Esophagus squamous epithelium (tissue), 4 donors: ENCODE data around the gene MIOS.

Experiments
- POLR2A ChIP-seq, 4 donors: fragments of 450-650 bp; IDR thresholded peaks; one replicate each; pipeline ENCODE4 v1.6.1; 2017; ENCODE audit warnings: antibody characterized with exemption in 4 of 4, mild to moderate bottlenecking in 4 of 4, moderate library complexity in 3 of 4
- TF ChIP-seq, protein P1 (sequence below), 6 experiments: fragments of 450-650 bp in 4 of 6; fragments of 200-600 bp in 2 of 6; sonication (generic) in 2 of 6; IDR thresholded peaks; one replicate each; pipeline ENCODE4 v1.5.1; 2016 to 2019; ENCODE audit warnings: antibody characterized with exemption in 6 of 6, mild to moderate bottlenecking in 4 of 6, moderate library complexity in 4 of 6

DNA sequence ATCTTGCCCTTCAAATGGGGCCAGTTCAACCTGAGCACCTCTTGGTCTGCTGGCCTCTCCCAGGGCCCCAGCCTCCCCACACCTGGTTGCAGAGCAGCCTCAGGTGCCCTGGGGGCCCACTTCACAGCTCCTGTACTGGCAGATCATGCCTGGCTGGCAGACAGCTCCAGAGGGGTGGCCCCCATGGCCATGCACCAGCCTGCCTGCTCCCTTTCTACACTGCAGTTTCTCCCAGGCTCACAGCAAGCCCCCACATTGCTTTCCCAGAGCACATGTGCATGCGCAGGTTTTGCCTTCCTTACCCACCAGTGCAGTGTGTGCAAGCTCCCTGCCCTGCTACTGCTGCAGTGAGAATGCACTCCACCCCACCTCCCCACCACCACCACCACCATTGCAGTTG lies 9.8 kb upstream of the MIOS start:
- TF ChIP-seq, protein P1, sequence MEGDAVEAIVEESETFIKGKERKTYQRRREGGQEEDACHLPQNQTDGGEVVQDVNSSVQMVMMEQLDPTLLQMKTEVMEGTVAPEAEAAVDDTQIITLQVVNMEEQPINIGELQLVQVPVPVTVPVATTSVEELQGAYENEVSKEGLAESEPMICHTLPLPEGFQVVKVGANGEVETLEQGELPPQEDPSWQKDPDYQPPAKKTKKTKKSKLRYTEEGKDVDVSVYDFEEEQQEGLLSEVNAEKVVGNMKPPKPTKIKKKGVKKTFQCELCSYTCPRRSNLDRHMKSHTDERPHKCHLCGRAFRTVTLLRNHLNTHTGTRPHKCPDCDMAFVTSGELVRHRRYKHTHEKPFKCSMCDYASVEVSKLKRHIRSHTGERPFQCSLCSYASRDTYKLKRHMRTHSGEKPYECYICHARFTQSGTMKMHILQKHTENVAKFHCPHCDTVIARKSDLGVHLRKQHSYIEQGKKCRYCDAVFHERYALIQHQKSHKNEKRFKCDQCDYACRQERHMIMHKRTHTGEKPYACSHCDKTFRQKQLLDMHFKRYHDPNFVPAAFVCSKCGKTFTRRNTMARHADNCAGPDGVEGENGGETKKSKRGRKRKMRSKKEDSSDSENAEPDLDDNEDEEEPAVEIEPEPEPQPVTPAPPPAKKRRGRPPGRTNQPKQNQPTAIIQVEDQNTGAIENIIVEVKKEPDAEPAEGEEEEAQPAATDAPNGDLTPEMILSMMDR (IDR thresholded peaks at IDR 0.05) = no peak
- no peak for TF ChIP-seq POLR2A (IDR thresholded peaks at IDR 0.05)
